HG02981 (cell line): Measurements from ENCODE around the gene CFAP206.

ENCODE experiments used
- ATAC-seq: cut with Tn5 transposase; IDR thresholded peaks from one replicate; pipeline ENCODE4 v1.9.1; 2021; ENCODE audit warnings: mild to moderate bottlenecking, moderate library complexity; ENCODE audit not compliant: unreplicated experiment

CFAP206 gene, protein sequence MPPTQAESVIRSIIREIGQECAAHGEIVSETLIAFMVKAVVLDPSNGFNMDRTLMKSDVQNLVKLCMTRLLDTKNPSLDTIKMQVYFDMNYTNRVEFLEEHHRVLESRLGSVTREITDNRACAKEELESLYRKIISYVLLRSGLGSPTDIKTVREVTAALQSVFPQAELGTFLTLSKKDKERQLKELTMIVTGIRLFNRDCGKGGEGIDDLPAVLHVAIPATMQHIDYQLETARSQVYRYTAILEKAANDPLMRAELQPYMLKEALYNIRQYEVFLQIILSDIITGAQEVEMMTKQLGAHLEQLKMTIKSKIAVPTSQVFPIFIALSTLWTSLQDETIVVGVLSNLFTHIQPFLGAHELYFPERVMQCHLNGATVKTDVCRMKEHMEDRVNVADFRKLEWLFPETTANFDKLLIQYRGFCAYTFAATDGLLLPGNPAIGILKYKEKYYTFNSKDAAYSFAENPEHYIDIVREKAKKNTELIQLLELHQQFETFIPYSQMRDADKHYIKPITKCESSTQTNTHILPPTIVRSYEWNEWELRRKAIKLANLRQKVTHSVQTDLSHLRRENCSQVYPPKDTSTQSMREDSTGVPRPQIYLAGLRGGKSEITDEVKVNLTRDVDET

DNA sequence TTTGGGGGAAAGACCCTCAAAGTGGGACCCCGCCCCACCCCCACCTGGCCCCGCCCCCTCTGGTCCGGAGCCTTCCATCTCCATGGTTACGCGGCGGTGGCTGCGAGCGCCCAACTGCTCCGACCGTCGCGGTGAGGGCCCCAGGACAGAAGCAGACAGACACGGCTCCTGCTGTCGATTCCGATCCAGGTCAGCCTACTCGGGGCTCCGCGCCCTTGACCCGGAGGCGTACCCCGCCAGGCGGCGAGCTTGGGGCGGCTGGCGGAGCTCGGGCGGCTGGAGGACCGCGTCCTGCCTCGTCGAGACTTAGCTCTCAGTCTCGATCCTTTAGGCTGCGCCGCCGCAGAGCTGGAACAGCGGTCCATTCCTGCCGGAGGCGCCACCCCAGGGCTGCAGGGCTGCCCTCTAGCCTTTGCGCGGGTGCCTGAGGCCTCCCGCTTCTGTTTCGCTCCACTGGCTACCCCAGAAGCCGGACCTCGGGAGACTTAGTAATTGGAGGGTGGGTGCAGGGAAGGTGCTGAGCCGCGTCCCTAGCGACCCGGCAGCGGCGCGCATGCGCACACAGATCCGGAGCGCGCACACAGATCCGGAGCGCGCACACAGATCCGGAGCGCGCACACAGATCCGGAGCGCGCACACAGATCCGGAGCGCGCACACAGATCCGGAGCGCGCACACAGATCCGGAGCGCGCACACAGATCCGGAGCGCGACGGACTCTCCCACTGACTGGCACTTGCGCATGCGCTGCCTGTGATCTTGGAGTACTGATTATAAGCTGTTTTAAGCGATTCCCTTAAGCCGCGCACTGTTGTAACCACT is at the start of gene CFAP206:
CFAP206 (plus strand) TSS at position 72 of the 820 bp plus-strand sequence. CDS start 1,868 bp downstream, outside the sequence.
- peak; percentile 86 for ATAC-seq

GRCh38 chr6:87364602-87365252 is 43.0 kb upstream of the CFAP206 start:
- no peak for ATAC-seq

DNA sequence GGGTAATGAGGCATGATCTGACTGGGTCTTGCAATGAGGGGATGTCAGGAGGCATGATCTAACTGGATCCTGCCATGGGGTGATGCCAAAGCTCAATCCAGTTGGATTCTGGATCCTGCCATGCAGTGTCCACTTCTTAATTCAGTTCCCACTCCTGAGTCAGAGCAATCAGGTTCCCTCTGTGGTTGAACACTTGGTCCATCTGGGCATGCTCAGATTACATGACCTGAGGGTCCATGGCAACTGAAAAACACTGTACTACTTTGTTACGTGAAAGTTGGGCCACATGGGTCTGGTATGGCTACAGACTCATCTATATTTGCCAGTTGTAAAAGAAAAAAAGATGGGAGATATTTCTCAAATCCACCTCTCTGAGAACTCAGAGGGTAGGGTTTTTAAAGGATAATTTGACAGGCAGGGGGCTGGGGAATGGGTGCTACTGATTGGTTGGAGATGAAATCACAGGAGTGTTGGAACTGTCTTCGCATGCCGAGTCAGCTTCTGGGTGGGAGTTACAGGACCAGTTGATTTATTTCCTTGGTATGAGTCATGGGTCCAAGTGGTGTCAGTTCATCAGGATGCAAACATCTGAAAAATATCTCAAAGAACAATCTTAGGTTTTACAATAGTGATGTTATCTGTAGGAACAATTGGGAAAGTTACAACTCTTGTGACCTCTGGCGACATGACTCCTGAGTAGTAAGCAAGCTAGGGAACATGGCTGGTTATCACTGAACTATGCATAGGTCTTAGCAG is 41.5 kb upstream of the CFAP206 start:
- ATAC-seq: no peak

DNA sequence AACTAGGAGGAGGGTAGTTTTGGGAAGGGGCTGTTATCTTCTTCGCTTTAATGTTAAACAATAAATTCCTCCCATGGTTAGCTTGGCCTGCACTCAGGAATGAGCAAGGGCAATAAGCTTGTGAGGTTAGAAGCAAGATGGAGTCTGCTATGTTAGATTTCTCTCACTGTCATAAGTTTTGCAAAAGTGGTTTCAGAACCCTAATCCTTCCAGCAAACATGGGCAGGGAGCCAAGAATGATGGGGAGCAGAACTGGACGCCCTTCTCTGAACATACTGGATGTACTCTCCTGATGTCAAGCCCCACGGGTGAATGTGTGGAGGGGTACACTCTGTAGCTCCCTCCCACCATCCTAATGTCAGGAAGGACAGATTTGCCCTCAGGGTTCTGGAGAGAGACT is 40.9 kb upstream of the CFAP206 start:
- no peak for ATAC-seq

- no peak for ATAC-seq
These were observed 34.4 kb upstream of the CFAP206 start for GRCh38 chr6:87373377-87373776.

DNA sequence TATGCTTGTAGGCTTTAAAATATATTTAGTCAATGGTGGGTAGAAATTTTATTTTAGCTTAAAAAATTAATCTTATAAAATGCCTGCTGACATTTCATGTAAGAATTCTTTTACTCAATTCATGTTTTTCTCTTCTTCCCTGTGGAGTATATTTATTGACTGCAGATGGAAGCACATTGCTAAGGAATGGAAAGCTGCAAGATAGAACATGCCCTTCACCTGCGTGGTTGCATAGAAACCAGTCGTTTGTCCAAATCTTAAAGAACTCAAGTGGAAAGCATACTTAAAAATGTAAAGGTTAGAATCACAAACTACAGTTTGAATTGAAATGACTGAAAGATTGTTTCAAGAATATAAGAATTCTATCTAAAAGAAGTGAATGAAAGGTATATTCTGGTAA is 32.5 kb upstream of the CFAP206 start:
- no peak for ATAC-seq

DNA sequence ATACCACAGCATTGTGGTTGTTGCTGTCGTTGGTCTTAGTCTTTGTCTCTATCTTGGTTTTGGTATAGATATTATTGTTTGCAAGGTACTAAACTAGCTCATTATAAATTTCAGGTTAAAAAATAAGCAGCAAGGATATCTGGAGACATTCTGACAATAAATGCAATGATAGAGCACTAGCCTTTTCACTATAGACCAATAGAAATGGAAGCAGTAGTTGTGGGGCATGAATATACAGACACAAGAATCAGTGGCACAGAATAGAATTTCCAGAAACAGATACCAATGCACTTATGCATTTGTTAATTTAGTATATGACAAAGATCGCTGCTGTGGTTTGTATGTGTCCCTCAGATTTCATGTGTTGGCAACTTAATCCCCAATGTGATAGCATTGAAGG is 31.1 kb upstream of the CFAP206 start:
- no peak for ATAC-seq

DNA sequence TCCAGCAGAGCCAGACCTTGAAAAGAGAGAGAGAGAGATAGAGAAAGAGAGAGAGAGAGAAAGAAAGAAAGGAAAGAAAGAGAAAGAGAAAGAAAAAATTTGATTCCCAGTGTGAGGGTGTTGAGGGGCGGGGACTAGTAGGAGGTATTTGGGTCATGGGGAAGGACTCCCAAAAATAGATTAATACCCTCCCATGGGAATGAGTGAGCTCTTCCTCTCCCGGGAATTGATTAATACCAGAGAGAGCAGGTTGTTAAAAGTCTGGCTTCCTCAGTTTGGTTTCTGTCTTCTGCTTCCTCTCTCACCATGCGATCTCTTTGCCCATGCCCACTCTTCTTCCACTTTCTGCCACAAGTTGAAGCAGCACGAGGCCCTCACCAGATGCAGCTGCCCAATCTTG is 28.8 kb upstream of the CFAP206 start:
- ATAC-seq: no peak

- ATAC-seq: no peak
These were observed 24.9 kb upstream of the CFAP206 start for GRCh38 chr6:87382861-87383260.

GRCh38 chr6:87384038-87384437 is 23.7 kb upstream of the CFAP206 start:
- ATAC-seq: no peak

- no peak for ATAC-seq
These were observed 23.3 kb upstream of the CFAP206 start for GRCh38 chr6:87384449-87384848.

- no peak for ATAC-seq
These were observed 16.4 kb upstream of the CFAP206 start for GRCh38 chr6:87391334-87391733.

GRCh38 chr6:87393026-87393622 is 14.6 kb upstream of the CFAP206 start:
- peak; percentile 73 for ATAC-seq

- ATAC-seq: no peak
These were observed 12.3 kb upstream of the CFAP206 start for GRCh38 chr6:87395431-87395830.

DNA sequence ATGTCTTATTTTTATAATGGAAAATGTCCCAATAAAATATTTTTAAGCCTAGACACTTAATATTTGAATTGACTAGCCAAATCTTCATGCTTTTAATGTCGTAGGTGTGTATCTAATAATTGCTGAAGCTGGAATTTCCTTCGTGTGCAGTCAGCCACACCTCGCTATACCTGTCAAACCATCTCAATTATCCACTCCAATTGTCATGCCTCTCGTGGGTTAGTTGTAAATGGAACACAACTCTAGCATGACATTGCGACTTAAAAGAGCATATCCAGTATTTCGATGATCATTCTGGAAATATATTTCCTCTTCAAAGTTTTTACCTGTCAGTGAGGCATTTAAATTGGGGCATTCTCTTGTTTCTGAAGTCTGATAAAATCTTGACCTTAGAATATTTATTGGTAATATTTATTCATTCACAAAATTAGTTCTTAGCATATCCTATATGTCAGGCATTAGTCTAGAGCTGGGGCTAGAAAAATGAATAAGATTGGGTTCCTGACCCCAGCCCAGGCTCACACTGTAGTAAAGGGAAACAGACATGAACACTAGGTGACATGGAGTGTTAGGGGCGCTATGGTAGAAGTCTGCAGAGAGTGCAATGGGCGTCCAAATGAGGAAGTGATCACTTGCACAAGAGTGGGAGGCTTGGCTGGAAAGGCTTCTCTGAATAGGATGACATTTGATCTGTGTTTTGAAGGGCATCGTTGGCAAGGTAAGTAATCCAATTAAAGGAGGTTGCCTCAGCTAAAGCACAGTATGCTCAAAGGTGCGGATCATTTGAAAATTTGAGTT is 11.0 kb upstream of the CFAP206 start:
- ATAC-seq: peak; percentile 68

DNA sequence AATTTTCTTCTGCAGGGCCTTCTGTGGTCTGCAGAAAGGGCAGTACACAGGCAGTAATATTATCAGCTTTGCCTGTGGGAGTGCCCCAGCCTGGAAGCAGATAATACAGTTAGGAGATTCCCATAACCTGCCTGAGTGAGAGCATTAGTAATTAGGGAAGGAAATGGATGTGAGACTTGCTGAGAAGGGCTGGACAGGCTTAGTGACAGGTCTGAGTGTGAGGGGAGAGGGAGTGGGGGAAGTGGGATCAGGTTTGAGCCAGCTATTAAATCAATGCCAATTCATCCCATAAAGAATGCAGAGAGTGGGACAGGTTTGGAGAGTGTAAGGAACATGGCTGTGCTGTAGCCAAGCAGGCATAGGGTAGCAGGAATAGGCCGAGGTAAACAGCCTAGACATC is 10.1 kb upstream of the CFAP206 start:
- no peak for ATAC-seq

DNA sequence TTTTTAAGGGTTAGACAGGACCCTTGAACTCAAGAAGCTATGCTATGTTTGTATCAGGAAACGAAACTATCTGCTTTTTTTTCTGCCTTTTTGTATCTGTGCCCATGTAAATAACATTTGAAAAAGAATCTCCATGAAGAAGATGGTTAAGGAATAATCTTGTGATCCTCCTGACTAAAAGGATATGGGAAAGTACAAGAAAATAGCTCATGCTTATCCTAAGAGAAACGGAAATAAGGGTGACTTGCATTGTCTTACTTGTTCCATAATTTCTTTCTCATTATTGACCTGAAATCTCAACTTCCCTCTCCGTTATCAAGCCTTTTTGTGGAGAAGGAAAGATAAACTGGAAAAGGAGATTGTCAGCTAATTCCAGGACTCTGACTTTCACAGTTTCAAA is 5.9 kb upstream of the CFAP206 start:
- no peak for ATAC-seq

DNA sequence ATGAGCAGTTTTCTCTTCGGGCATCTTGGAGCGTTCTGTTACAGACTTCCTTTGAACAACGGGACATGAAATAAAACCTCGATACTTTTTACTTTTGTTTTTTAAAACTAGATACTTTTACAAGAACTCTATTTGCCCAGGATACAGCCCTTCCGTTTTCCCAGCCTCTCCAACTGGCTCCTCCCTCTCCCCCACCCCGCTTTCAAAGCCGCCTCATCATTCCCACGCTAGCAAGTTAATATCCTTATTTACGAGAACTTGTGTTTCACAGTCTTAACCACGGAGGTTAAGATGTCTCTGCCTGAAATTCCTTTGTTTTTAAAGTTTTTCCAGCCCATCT is 241 bp upstream of the CFAP206 start:
- ATAC-seq: peak; percentile 2

- ATAC-seq: no peak
These were observed 966 bp downstream of the CFAP206 start for GRCh38 chr6:87408721-87409155.
